Measurements from ENCODE around the gene RAD51D.

DNA sequence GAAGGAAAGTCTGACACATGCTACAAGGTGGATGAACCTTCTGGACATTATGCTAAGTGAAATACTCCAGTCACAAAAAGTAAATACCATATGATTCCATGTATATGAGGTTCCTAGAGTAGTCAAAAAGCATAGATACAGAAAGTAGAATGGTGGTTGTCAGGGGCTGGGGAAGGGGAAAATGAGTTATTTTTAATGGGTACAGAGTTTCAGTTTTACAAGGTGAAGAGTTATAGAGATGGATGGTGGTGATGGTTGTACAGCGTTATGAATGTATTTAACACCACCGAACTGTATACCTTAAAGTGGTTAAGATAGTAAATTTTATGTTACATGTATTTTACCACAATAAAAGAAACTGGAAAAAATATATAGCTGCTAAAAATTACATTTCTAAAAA lies 17.9 kb downstream of the RAD51D start:
- TF ChIP-seq, protein P1, sequence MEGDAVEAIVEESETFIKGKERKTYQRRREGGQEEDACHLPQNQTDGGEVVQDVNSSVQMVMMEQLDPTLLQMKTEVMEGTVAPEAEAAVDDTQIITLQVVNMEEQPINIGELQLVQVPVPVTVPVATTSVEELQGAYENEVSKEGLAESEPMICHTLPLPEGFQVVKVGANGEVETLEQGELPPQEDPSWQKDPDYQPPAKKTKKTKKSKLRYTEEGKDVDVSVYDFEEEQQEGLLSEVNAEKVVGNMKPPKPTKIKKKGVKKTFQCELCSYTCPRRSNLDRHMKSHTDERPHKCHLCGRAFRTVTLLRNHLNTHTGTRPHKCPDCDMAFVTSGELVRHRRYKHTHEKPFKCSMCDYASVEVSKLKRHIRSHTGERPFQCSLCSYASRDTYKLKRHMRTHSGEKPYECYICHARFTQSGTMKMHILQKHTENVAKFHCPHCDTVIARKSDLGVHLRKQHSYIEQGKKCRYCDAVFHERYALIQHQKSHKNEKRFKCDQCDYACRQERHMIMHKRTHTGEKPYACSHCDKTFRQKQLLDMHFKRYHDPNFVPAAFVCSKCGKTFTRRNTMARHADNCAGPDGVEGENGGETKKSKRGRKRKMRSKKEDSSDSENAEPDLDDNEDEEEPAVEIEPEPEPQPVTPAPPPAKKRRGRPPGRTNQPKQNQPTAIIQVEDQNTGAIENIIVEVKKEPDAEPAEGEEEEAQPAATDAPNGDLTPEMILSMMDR (IDR thresholded peaks at IDR 0.05), result no peak
- no peak for TF ChIP-seq POLR2A (IDR thresholded peaks at IDR 0.05)
